ENCODE data around the gene ASRGL1. TPM values are rescaled to one million over a fixed set of nuclear protein-coding genes. Genes with fewer than 3 reads are reported as not detected.

The ASRGL1 gene
- total RNA-seq, 6 experiments from 2014 or later: 1.8 to 28.5 (median 4.7) TPM

DNA sequence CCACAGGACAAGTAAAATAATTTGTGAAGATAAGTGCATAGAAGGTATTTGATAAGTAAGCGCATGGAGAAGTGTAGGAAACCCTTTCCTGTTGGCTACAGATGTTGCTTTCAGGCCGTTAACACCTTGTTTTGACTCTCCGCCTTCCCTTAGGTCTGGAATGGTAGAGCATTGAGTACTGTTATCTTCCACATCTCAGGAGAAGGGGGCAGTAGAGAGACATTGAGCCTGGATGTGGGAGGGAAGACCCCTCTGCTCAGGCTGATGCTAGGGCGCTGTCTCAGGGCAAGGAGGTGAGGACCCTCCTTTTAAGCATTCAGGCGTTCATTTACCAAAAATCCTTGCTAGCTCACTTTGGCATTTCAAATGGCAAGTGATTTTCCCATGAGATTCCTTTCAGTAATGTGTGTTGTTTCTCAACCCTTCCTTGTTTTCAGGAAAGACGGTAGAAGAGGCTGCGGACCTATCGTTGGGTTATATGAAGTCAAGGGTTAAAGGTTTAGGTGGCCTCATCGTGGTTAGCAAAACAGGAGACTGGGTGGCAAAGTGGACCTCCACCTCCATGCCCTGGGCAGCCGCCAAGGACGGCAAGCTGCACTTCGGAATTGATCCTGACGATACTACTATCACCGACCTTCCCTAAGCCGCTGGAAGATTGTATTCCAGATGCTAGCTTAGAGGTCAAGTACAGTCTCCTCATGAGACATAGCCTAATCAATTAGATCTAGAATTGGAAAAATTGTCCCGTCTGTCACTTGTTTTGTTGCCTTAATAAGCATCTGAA lies 54.6 kb downstream of the ASRGL1 start:
- DNase-seq: no peak
- Histone ChIP-seq H3K4me3 (no peak overlapping the region), H3K9me3 (no peaks in the 10 kb centered on the region), H3K27me3 (no peaks in the 10 kb centered on the region), H3K4me1 (peaks cover 0 to 3% (median 0%) of the 10 kb centered on the region in 4 donors), H3K27ac (no peak overlapping the region), H3K36me3 (no peaks in the 10 kb centered on the region)
- WGBS (ENCODE audit: insufficient coverage, low coverage, low lambda C conversion rate, missing lambda C conversion rate): 54% methylated on average over 15 of the region's 16 CpGs
- TF ChIP-seq POLR2A (IDR thresholded peaks at IDR 0.05) (no peak), CTCF (IDR thresholded peaks at IDR 0.05) (no peak)
- ATAC-seq: no peak
- intact Hi-C loops (cut with DNase I): no loop called here

- Histone ChIP-seq H3K4me3 (no peak overlapping the region), H3K9me3 (no peaks in the 10 kb centered on the region), H3K27me3 (no peaks in the 10 kb centered on the region), H3K27ac (no peak overlapping the region), H3K36me3 (no peaks in the 10 kb centered on the region), H3K4me1 (peaks cover 0 to 3% (median under 1%) of the 10 kb centered on the region in 4 donors)
- ATAC-seq (no peak), DNase-seq (no peak)
- WGBS (ENCODE audit: insufficient coverage, low coverage, low lambda C conversion rate, missing lambda C conversion rate): 70% methylated on average over 3 of the region's 3 CpGs
- TF ChIP-seq CTCF (IDR thresholded peaks at IDR 0.05) (no peak), POLR2A (IDR thresholded peaks at IDR 0.05) (no peak)
- intact Hi-C loops (cut with DNase I): no loop called here
These were observed 55.3 kb downstream of the ASRGL1 start for GRCh38 chr11:62392506-62392905.

- ATAC-seq: peak in 1 of 4 donors; percentile 10
- H3K9me3 ChIP-seq: no peaks in the 10 kb centered on the region
- no peak for TF ChIP-seq POLR2A (IDR thresholded peaks at IDR 0.05)
- peak; percentile 3 to 15 (median 14) for TF ChIP-seq CTCF (IDR thresholded peaks at IDR 0.05)
- H3K4me1 ChIP-seq: peaks cover 0 to 9% (median 4%) of the 10 kb centered on the region in 4 donors
- H3K27me3 ChIP-seq: no peaks in the 10 kb centered on the region
- H3K27ac ChIP-seq: no peak overlapping the region
- H3K36me3 ChIP-seq: no peaks in the 10 kb centered on the region
- no peak overlapping the region for H3K4me3 ChIP-seq
- DNase-seq: no peak
- intact Hi-C loops (cut with DNase I): no loop called here
- WGBS (ENCODE audit: insufficient coverage, low coverage, low lambda C conversion rate, missing lambda C conversion rate): 36% methylated on average over 11 of the region's 12 CpGs
These were observed 55.9 kb downstream of the ASRGL1 start for GRCh38 chr11:62393061-62393611.

GRCh38 chr11:62393735-62394134 lies 56.5 kb downstream of the ASRGL1 start:
- Histone ChIP-seq H3K4me1 (peaks cover 0 to 13% (median 6%) of the 10 kb centered on the region in 4 donors), H3K27me3 (no peaks in the 10 kb centered on the region), H3K36me3 (no peaks in the 10 kb centered on the region), H3K27ac (no peak overlapping the region), H3K9me3 (no peaks in the 10 kb centered on the region), H3K4me3 (no peak overlapping the region)
- WGBS (ENCODE audit: insufficient coverage, low coverage, low lambda C conversion rate, missing lambda C conversion rate): 55% methylated on average over 5 of the region's 5 CpGs
- intact Hi-C loops (cut with DNase I): no loop called here
- DNase-seq (no peak), ATAC-seq (no peak)
- TF ChIP-seq CTCF (IDR thresholded peaks at IDR 0.05) (peak in 1 of 4 donors; percentile 2), POLR2A (IDR thresholded peaks at IDR 0.05) (no peak)
